ENCODE data around the gene CLDN4. TPM values are rescaled to one million over a fixed set of nuclear protein-coding genes. Genes with fewer than 3 reads are reported as not detected.
"Not testable (repeated sequence)": the region's sequence is repeated elsewhere in the genome, so short reads cannot be mapped to it uniquely, and the experiment has no call there.

Gene CLDN4
- total RNA-seq, 1 experiment from 2014 or later, result 15.6 TPM

DNA sequence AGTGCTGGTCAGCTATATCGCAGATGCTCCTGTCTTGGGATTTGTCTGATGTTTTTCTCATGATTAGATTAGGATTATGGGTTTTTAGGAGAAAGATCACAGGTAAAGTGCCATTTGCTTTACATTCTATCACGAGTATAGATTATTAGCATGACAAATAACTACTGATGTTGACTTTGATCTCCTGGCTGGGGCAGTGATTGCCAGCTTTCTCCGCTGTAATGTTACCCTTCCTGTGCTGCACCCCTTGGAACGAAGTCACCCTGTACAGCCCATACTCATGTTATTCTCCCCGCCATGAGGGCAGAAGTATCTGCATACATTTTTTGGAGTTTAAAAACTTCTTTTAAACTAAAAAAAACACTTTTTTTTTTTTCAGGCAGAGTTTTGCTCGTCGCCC, 10.8 kb upstream of the CLDN4 start:
- no peak overlapping the region for H2BK12ac ChIP-seq (ENCODE audit: insufficient read length, low read depth, low read length)
- H3K27me3 ChIP-seq (ENCODE audit: insufficient read depth, low read length), result no peaks in the 10 kb centered on the region
- no peak overlapping the region for H3K9ac ChIP-seq (ENCODE audit: extremely low read depth, insufficient read length, low read length)
- no peak overlapping the region for H2BK20ac ChIP-seq (ENCODE audit: low read depth, low read length, poor library complexity, severe bottlenecking)
- H2AK5ac ChIP-seq (ENCODE audit: insufficient read length, low read length), result no peak overlapping the region
- H2BK120ac ChIP-seq (ENCODE audit: low read depth, low read length, poor library complexity, severe bottlenecking), result no peak overlapping the region
- H3K27me3 Mint-ChIP-seq (ENCODE audit: low read depth), result peaks cover 25% of the 10 kb centered on the region
- H3K23me2 ChIP-seq (ENCODE audit: insufficient read length, low read depth, low read length, poor library complexity, severe bottlenecking), result no peaks in the 10 kb centered on the region
- H4K91ac ChIP-seq (ENCODE audit: insufficient read length, low read depth, low read length), result no peak overlapping the region
- no peaks in the 10 kb centered on the region; a peak in 1 of 7 replicates for H3K36me3 Mint-ChIP-seq (ENCODE audit: insufficient read depth in 1 of 3, low read depth in 3 of 3)
- no peak overlapping the region for H2BK15ac ChIP-seq (ENCODE audit: low read depth, low read length)
- peaks cover 14 to 17% of the 10 kb centered on the region in 2 experiments for H3K4me1 Mint-ChIP-seq
- H3K79me2 ChIP-seq (ENCODE audit: insufficient read depth, low read length), result no peaks in the 10 kb centered on the region
- H3K9me3 ChIP-seq (ENCODE audit: control insufficient read depth, low read depth, low read length), result no peaks in the 10 kb centered on the region
- H2AFZ ChIP-seq (ENCODE audit: low read length), result no peak overlapping the region
- H3K27ac ChIP-seq (ENCODE audit: insufficient read length, low read depth, low read length), result no peak overlapping the region
- H3K23ac ChIP-seq (ENCODE audit: insufficient read length, low read depth, low read length), result no peak overlapping the region
- no peak overlapping the region for H3K4me3 Mint-ChIP-seq
- H3K4me2 ChIP-seq (ENCODE audit: insufficient read depth, insufficient read length, low read length), result no peak overlapping the region
- H3K56ac ChIP-seq (ENCODE audit: insufficient read length, low read depth, low read length), result no peak overlapping the region
- no peak for TF ChIP-seq CTCF (conservative IDR thresholded peaks at IDR 0.05)
- no peak overlapping the region for H3K14ac ChIP-seq (ENCODE audit: insufficient read depth, low read length)
- no peaks in the 10 kb centered on the region for H3K9me3 Mint-ChIP-seq
- DNase-seq, result no peak
- H3T11ph ChIP-seq (ENCODE audit: low read length), result no peak overlapping the region
- no peaks in the 10 kb centered on the region for H3K4me1 ChIP-seq (ENCODE audit: insufficient read depth, low read length)
- H2BK5ac ChIP-seq (ENCODE audit: insufficient read length, low read length), result no peak overlapping the region
- H4K5ac ChIP-seq (ENCODE audit: insufficient read length, low read depth, low read length), result no peak overlapping the region
- H3K18ac ChIP-seq (ENCODE audit: insufficient read length, low read depth, low read length), result no peak overlapping the region
- peak overlapping the region in 1 of 3 experiments; percentile 26; a peak in 1 of 7 replicates for H3K27ac Mint-ChIP-seq
- no peak overlapping the region for H3K4ac ChIP-seq (ENCODE audit: low read depth, low read length)
- no peaks in the 10 kb centered on the region for H3K79me1 ChIP-seq (ENCODE audit: insufficient read depth, low read depth, low read length, poor library complexity, severe bottlenecking)
- no CpG with 5 or more reads among the region's 7 CpGs for WGBS (ENCODE audit: extremely low coverage, insufficient read length, low lambda C conversion rate)
- no peak overlapping the region for H4K8ac ChIP-seq (replicated peaks; ENCODE audit: insufficient read length, low read depth, low read length)
- no peaks in the 10 kb centered on the region for H4K20me1 ChIP-seq (ENCODE audit: control insufficient read depth, insufficient read depth, insufficient read length)

DNA sequence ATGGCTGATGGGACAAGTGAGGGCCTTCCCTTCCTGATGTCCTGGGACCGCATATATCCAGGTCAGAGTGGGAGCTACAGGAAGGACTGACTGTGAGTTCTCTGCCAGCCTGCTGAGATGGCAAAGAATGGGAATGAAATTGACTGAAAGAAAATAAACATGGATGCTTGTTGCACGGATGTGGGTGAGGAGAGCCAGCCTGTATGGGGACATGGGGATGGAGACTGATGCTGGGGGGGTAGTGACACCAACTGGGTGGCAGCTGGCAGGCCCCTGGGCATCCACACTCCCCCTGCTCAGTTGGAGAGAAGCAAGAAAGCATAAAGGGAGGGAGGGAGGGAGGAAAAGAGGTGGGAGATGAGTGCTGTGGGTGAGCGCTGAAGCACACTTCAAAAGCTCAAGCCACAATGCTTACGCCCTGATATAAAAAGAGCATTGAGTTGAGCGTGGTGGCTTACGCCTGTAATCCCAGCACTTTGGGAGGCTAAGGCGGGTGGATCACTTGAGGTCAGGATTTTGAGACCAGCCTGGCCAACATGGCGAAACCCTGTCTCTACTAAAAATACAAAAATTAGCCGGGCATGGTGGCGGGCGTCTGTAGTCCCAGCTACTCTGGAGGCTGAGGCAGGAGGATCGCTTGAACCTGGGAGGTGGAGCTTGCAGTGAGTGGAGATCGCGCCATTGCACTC, 9.1 kb upstream of the CLDN4 start:
- H3K9ac ChIP-seq (ENCODE audit: extremely low read depth, insufficient read length, low read length); H3K27ac Mint-ChIP-seq; H4K5ac ChIP-seq (ENCODE audit: insufficient read length, low read depth, low read length); H3K27ac ChIP-seq (ENCODE audit: insufficient read length, low read depth, low read length); H3T11ph ChIP-seq (ENCODE audit: low read length); H3K27me3 ChIP-seq (ENCODE audit: insufficient read depth, low read length); H2AFZ ChIP-seq (ENCODE audit: low read length); H3K23ac ChIP-seq (ENCODE audit: insufficient read length, low read depth, low read length); H3K18ac ChIP-seq (ENCODE audit: insufficient read length, low read depth, low read length); H2AK5ac ChIP-seq (ENCODE audit: insufficient read length, low read length); H3K4me1 ChIP-seq (ENCODE audit: insufficient read depth, low read length); H3K9me3 ChIP-seq (ENCODE audit: control insufficient read depth, low read depth, low read length); H2BK15ac ChIP-seq (ENCODE audit: low read depth, low read length); H2BK20ac ChIP-seq (ENCODE audit: low read depth, low read length, poor library complexity, severe bottlenecking); H4K20me1 ChIP-seq (ENCODE audit: control insufficient read depth, insufficient read depth, insufficient read length); H3K23me2 ChIP-seq (ENCODE audit: insufficient read length, low read depth, low read length, poor library complexity, severe bottlenecking); H3K14ac ChIP-seq (ENCODE audit: insufficient read depth, low read length); H3K4ac ChIP-seq (ENCODE audit: low read depth, low read length); H2BK12ac ChIP-seq (ENCODE audit: insufficient read length, low read depth, low read length); H4K8ac ChIP-seq (replicated peaks; ENCODE audit: insufficient read length, low read depth, low read length); H2BK120ac ChIP-seq (ENCODE audit: low read depth, low read length, poor library complexity, severe bottlenecking); H3K9me3 Mint-ChIP-seq; H4K91ac ChIP-seq (ENCODE audit: insufficient read length, low read depth, low read length); H3K79me2 ChIP-seq (ENCODE audit: insufficient read depth, low read length); H3K56ac ChIP-seq (ENCODE audit: insufficient read length, low read depth, low read length); H3K36me3 Mint-ChIP-seq (ENCODE audit: insufficient read depth in 1 of 3, low read depth in 3 of 3); H3K4me2 ChIP-seq (ENCODE audit: insufficient read depth, insufficient read length, low read length); H2BK5ac ChIP-seq (ENCODE audit: insufficient read length, low read length); H3K79me1 ChIP-seq (ENCODE audit: insufficient read depth, low read depth, low read length, poor library complexity, severe bottlenecking); DNase-seq; H3K4me3 Mint-ChIP-seq: not testable (repeated sequence)
- Mint-ChIP-seq H3K27me3 (ENCODE audit: low read depth) (peaks cover 26% of the 10 kb centered on the region), H3K4me1 (peaks cover 17 to 23% of the 10 kb centered on the region in 2 experiments)
- WGBS (ENCODE audit: extremely low coverage, insufficient read length, low lambda C conversion rate), result no CpG with 5 or more reads among the region's 14 CpGs
